HG02571 (cell line): Measurements from ENCODE around the gene ITGA11.

ENCODE experiments used
- ATAC-seq: cut with Tn5 transposase; IDR thresholded peaks from one replicate; pipeline ENCODE4 v1.9.1; 2021; ENCODE audit warnings: mild to moderate bottlenecking, moderate library complexity; ENCODE audit not compliant: unreplicated experiment

ITGA11 gene

DNA sequence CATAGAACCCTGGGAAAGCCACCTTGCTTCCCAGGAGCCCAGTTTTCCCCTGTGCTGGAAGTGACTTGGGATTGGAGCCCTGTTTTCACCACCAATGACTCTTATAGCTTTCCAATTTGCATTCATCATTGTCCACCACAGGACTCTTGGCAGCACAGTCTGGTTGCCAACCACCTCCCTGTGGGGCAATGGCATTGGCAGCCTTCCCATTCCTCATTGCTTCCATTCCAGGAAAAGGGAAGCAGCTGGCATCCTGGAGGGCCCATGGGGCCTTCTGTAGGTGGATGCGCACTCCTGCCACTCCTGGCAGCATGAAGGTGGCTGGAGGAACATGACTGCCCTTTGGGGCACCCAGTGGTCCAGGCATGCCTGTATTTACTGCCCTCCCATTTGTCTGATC lies 96.7 kb downstream of the ITGA11 start:
- ATAC-seq = no peak

DNA sequence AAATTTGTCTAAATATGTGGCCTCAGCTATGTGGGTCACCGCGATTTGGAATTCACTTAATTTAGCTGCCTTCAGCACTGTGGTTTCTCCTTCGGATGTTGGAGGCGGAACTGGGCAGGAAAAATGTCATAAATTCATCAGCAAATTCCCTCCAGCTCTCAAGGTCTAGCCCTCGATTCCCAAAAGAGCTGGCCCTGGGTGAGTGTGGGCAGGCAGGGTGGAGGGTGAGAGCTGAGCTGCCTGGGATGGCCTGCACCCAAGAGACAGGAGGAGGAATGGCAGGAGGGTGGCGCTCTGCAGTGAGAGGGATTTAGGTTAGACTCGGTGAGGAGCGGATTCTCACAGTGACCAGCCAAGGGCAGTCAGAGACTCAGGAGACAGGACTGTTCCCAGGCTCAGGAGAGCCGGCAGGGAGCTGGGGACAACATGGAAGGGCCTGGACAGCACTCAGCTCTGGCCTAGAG lies 97.3 kb downstream of the ITGA11 start:
- ATAC-seq = no peak

DNA sequence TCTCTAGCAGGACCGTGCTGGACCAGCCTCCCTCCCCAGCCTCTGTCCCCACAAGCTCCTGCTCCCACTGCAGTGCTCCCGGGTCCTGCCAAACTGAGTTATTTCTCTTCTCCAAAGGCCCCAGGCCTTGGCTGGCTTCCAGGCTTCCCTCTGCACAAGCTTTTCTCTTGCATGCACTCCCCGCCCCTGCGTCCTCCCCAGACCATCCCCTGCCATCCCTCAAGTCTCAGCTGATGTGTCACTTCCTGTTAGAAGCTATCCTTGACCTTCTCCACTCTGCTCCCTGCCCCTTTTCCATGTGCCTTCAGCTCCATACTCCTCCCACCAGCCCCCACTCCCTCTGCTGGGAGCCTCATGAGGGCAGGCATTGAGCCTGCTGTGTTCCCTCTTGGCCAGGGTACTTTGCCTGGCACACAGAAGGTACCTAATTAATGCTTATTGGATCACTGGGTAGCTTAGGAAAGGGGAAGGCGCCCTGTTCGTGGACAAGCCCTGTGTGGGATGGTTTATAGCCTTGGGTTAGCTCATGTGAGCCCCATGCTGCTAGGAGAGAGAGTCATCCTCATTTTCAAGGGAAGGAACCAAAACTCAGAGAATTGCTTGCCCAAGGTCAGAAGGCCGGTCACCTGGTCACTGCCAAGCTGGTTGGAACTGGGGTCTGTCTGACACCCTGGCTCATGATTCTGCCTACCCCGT lies 98.0 kb downstream of the ITGA11 start:
- no peak for ATAC-seq

DNA sequence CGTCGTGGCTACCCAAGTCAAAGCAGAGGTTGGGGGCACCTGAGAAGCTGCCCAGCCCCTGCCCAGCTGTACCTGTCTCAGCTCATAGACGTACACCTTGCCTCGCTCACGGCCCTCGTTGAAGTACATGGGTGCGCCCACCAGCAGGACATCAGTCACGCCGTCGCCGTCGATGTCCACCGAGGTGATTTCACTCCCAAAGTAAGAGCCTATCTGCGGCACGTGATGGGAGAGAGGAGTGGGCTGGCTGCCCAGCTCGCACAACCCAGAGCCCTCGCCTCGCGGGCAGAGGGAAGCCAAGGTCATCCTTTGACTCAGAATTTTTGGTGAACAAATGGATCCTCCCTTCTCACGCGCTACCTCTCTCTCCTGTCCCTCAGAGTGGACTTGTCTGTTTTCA lies 99.7 kb downstream of the ITGA11 start:
- ATAC-seq = no peak

- ATAC-seq = no peak
Measured at GRCh38 chr15:68330901-68331300, 101.1 kb downstream of the ITGA11 start.

GRCh38 chr15:68330416-68330815 lies 101.5 kb downstream of the ITGA11 start:
- no peak for ATAC-seq

GRCh38 chr15:68328964-68329363 lies 103.0 kb downstream of the ITGA11 start:
- no peak for ATAC-seq

- ATAC-seq = no peak
Measured at GRCh38 chr15:68328443-68328842, 103.5 kb downstream of the ITGA11 start.

DNA sequence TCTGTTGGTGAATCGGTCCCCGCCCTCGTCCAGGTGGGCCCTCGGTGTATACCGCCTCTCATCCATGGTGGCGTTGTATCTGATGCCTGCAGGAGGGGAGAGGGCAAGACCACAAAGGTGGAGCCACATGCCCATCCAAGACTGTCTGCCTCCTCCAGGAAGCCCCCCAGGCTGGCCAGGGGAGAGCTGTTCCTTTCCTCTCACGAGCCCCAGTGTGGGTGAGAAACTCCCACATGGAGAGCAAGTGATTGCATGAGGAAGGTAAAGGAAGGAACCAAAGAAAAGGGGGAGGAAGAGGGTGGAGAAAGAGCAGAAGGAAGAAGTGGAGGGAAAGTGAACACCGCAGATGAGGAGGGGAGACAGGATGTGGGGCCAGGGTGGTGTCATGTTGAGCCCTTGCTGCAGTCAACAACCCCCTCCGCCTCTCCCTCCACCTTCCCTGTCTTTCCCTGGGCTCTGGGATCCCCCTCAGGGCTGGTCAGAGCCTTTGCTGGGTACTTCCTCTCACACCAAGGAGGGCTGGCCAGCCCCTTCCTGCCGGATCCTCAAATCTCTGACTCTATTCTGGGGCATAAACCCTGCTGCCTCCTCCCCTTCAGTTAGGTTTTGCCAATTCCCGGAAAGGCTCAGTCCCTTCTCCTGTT lies 105.1 kb downstream of the ITGA11 start:
- ATAC-seq = no peak

DNA sequence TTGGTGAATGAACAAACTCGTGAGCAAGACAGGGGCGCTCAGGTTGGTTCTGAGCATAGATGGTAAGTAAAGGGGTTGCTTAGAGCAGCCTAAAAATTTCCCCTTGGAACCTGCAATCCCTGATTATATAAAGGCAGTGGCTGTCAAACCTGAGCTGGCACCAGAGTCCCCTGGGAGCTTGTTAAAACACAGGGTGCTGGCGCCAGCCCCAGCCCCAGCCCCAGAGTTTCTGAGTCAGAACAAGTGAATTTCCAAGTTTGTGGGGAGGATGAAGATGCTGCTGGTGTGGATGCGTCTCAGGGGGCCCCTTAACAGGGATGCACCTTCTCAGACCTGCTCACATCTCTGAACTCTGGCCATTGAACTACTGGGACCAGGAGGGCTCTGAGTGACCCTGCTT lies 106.2 kb downstream of the ITGA11 start:
- ATAC-seq = no peak

GRCh38 chr15:68322796-68323195 lies 109.2 kb downstream of the ITGA11 start:
- ATAC-seq = no peak

DNA sequence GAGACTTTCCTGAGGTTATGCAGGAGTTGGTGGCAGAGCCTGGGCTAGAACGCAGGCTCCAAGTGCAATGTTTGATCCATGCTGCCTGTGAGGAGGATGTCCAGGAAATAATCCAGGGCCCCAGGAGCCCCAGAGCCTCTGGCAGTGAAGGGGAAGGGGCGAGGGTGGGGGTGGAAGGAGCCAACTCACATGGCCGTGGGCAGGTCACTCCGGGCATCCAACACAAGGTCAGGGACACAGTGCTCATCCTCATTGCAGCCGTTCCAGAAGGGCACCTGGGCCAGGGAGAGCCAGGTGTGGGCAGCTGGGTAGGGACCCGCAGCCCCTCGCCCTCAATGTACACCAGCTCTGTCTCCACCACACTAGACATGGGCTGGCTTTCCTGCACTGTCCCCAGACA lies 110.7 kb downstream of the ITGA11 start:
- ATAC-seq = no peak

GRCh38 chr15:68319997-68320396 lies 112.0 kb downstream of the ITGA11 start:
- no peak for ATAC-seq

DNA sequence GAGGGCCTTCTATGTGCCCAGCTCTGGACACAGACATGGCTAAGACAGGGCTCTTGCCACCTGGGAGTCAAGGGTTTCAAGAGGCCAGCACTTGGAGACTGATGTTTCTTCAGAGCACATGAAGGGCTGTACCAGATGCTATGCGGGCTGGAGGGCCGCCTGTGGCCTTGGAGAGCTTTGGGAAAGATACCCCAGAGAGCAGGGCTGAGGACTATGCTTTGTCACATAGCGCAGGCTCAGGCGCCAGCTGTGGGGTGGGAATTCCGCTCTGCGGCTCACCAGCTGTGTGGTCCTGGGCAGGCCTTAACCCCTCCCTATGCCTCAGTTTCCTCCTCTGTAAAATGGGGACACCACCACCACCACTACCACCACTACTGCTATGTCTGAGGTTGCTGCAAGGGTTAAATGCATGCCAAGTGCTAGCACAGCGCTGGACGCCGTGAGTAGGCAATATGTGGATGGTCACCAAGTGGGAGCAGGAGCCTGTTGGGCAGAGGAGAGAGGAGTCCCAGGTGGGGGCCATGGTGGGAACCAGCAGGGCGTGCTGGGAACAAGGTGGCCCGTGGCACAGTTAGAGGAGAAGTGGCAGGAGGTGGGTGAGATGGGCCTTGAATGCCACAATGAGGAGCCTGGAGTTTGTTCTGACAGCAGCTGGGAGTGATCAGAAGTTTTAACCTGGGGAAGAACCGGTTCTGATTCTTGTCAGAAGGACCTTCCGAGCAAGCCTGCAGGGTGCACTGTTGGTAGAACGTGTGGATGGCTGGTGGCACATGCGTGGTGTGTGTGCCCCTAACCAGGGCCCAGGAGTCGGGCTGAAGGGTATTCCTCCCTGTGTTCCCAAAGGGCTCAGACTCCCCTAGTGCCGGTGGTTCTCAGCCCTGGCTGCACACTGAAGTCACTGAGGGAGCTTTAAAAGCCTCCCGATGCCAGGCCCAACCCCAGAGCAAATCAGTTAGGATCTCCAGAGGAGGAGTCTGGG lies 112.7 kb downstream of the ITGA11 start:
- no peak for ATAC-seq

DNA sequence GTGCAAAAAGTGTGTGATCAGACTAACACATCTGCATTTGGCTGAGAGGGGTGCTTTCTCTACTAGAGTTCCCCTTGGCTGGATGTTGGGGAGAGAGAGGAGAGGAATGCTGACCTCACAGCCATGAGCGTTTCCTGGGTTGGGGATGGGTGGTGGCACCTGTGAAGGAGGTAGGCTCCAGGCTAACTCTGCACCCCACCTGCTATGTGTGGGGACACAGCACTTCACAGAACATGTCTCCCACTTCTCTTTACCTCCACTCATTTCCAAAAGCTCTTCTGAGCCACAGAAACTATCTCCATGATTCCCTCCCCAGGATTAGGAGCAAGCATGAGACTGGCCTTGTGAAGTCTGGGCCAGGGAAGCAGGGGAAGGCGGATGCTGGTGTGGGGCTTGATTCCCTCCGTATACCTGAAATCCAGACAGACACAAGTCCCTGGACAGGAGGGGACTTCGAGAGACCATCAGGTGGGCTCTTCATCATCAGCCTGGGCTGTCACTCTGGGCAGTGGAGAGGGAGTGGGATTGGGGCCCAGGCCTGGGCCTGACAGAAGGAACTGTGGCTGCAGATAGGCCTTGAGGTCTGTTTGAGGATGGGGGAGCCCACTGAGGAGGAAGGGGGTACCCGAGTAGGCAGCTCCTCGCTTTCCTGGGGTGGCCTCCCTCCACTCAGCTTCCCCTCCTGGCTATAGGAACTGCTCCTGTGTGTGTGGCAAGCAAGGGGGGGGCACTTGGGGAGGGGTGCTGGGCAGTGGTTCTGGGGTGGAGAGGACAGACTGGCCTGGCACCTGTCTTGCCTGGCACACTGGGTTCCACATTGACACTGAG lies 113.7 kb downstream of the ITGA11 start:
- no peak for ATAC-seq

- no peak for ATAC-seq
Measured at GRCh38 chr15:68317281-68318007, 114.5 kb downstream of the ITGA11 start.

DNA sequence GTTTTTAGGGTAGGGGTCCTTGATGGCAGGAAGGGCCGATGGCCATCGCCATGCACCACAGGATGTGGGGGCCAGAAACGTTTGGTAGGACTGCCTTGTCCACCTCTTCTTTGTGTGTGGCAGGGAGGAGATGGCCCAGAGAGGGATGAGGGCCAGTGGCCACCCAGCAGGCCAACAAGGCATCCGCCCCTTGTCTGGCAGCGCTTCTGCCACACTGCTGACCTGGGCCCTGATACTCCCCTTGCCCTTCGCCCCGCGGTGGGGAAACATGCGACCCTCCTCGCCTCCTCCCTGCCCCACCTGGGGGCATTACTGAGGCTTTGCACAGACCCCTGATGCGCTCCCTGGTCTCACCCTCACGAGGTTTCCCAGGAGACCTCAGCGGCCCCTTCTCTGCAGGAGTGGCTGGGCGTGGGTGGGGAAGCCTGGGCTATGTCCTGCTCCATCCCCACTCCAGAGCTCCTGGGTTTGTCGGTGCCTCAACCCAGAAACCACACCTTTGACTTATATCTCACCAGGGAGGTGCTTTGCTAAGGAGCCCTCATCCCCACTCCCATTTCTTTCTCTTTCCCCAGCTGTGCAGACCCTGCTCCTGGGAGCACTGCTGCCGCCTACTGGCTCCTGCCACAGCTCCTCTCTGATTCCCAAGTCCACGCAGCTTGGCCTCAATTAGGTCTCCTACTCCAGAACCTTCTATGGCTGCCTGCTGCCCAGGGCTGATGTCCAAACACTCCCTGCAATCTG lies 115.7 kb downstream of the ITGA11 start:
- no peak for ATAC-seq

- ATAC-seq = no peak
Measured at GRCh38 chr15:68315495-68316031, 116.4 kb downstream of the ITGA11 start.

DNA sequence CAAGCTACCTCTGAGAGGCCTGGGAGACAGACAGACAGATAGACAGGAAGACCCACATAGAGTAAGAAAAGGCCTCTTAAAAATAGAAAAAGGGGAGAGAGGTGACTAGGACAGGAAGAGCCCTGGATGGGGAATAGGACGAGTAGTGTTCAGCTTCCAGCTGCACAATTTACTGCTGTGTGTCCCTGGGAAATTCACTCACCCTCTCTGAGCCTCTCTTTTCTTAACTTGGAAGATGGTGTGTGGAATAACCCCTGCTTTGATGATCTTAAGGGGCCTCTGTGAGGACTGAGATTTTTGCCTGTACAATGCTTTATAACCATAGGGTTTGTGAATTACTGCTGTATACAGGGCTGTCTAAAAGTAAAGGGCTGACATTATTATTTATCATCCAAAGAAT lies 116.9 kb downstream of the ITGA11 start:
- no peak for ATAC-seq
